ENCODE measurements around the gene CDR2L. TPM values are rescaled to one million over a fixed set of nuclear protein-coding genes. Genes with fewer than 3 reads are reported as not detected.
"Not testable (repeated sequence)": the region's sequence is repeated elsewhere in the genome, so short reads cannot be mapped to it uniquely, and the experiment has no call there.

The CDR2L gene
- total and polyA plus RNA-seq, 7 donors = 2.4 to 16.9 (median 9.3) TPM

- Histone ChIP-seq H3K27ac (no peak overlapping the region), H3K9me3 (no peaks in the 10 kb centered on the region), H3K27me3 (no peaks in the 10 kb centered on the region), H3K36me3 (peaks cover 19 to 54% (median 31%) of the 10 kb centered on the region in 4 donors), H3K4me3 (no peak overlapping the region), H3K4me1 (no peaks in the 10 kb centered on the region)
- 94 to 95% methylated on average over 76 of the region's 76 CpGs for WGBS, 2 donors
- intact Hi-C loops (cut with DNase I) = no loop called here
- no peak for TF ChIP-seq EP300 (IDR thresholded peaks at IDR 0.05)
- TF ChIP-seq CTCF (IDR thresholded peaks at IDR 0.05) = no peak
- no peak for TF ChIP-seq POLR2A (IDR thresholded peaks at IDR 0.05)
- TF ChIP-seq POLR2AphosphoS5 (IDR thresholded peaks at IDR 0.05) = no peak
- DNase-seq = no peak
These were observed 15.9 kb downstream of the CDR2L start for GRCh38 chr17:75003070-75003956.

GRCh38 chr17:75003957-75004355, 16.5 kb downstream of the CDR2L start:
- Histone ChIP-seq H3K27me3 (no peaks in the 10 kb centered on the region), H3K27ac (no peak overlapping the region), H3K9me3 (no peaks in the 10 kb centered on the region), H3K4me1 (no peaks in the 10 kb centered on the region), H3K36me3 (peaks cover 19 to 54% (median 31%) of the 10 kb centered on the region in 4 donors), H3K4me3 (no peak overlapping the region)
- no peak for DNase-seq
- TF ChIP-seq POLR2A (IDR thresholded peaks at IDR 0.05) (no peak), EP300 (IDR thresholded peaks at IDR 0.05) (no peak), CTCF (IDR thresholded peaks at IDR 0.05) (no peak), POLR2AphosphoS5 (IDR thresholded peaks at IDR 0.05) (no peak)
- WGBS, 2 donors = 96 to 97% methylated on average over 19 of the region's 19 CpGs
- intact Hi-C loops (cut with DNase I) = no loop called here

GRCh38 chr17:75004371-75004770, 16.9 kb downstream of the CDR2L start:
- peaks cover 19 to 53% (median 30%) of the 10 kb centered on the region in 4 donors for H3K36me3 ChIP-seq
- no peak overlapping the region for H3K4me3 ChIP-seq
- H3K4me1 ChIP-seq = no peaks in the 10 kb centered on the region
- 97 to 98% methylated on average over 3 of the region's 3 CpGs for WGBS, 2 donors
- H3K9me3 ChIP-seq = no peaks in the 10 kb centered on the region
- H3K27me3 ChIP-seq = no peaks in the 10 kb centered on the region
- no peak overlapping the region for H3K27ac ChIP-seq
- intact Hi-C loops (cut with DNase I) = no loop called here
- TF ChIP-seq POLR2A (IDR thresholded peaks at IDR 0.05) = no peak
- TF ChIP-seq POLR2AphosphoS5 (IDR thresholded peaks at IDR 0.05) = no peak
- TF ChIP-seq EP300 (IDR thresholded peaks at IDR 0.05) = no peak
- TF ChIP-seq CTCF (IDR thresholded peaks at IDR 0.05) = no peak
- DNase-seq = no peak

- no peaks in the 10 kb centered on the region for H3K27me3 ChIP-seq
- 92 to 94% methylated on average over 8 of the region's 8 CpGs for WGBS, 2 donors
- H3K36me3 ChIP-seq = peaks cover 19 to 46% (median 27%) of the 10 kb centered on the region in 4 donors
- no peak overlapping the region for H3K4me3 ChIP-seq
- DNase-seq = no peak
- H3K4me1 ChIP-seq = peaks cover 0 to 3% (median under 1%) of the 10 kb centered on the region in 4 donors
- H3K9me3 ChIP-seq = no peaks in the 10 kb centered on the region
- TF ChIP-seq POLR2AphosphoS5 (IDR thresholded peaks at IDR 0.05) (no peak), POLR2A (IDR thresholded peaks at IDR 0.05) (no peak), EP300 (IDR thresholded peaks at IDR 0.05) (no peak), CTCF (IDR thresholded peaks at IDR 0.05) (no peak)
- no peak overlapping the region for H3K27ac ChIP-seq
- intact Hi-C loops (cut with DNase I) = no loop called here
These were observed 17.9 kb downstream of the CDR2L start for GRCh38 chr17:75005291-75005690.

- H3K4me1 ChIP-seq = peaks cover 0 to 11% (median 7%) of the 10 kb centered on the region in 4 donors
- H3K36me3 ChIP-seq = peaks cover 19 to 42% (median 26%) of the 10 kb centered on the region in 4 donors
- H3K4me3 ChIP-seq; H3K9me3 ChIP-seq; intact Hi-C loops (cut with DNase I); H3K27ac ChIP-seq; H3K27me3 ChIP-seq; DNase-seq: not testable (repeated sequence)
- WGBS, 2 donors = 93 to 95% methylated on average over 6 of the region's 6 CpGs
These were observed 18.7 kb downstream of the CDR2L start for GRCh38 chr17:75006084-75006483.
